Neural progenitor cell (in vitro differentiated cells): Measurements from ENCODE around the gene PPIL3. TPM values are rescaled to one million over a fixed set of nuclear protein-coding genes. Genes with fewer than 3 reads are reported as not detected.
"Not testable (repeated sequence)": the region's sequence is repeated elsewhere in the genome, so short reads cannot be mapped to it uniquely, and the experiment has no call there.

Source experiments
- DNase-seq: peaks from one replicate; pipeline ENCODE4 v3.0.0-alpha.2; 2016; ENCODE audit warnings: low spot score
- H2AFZ ChIP-seq: fragments of 200-600 bp; sonication (generic); replicated peaks from 2 replicates; pipeline ENCODE4 v1.6.1; 2016; ENCODE audit warnings: antibody characterized with exemption
- H3F3A ChIP-seq: fragments of 200-600 bp; sonication (generic); 2 replicates; pipeline ENCODE4 v1.6.1; 2016; ENCODE audit warnings: antibody characterized with exemption, low read depth
- H3K27ac ChIP-seq: fragments of 200-600 bp; sonication (generic); 2 replicates; pipeline ENCODE4 v1.5.1; 2016; ENCODE audit warnings: mild to moderate bottlenecking
- H3K27me3 ChIP-seq: fragments of 200-600 bp; sonication (generic); 2 replicates; pipeline ENCODE4 v1.6.1; 2016; ENCODE audit warnings: mild to moderate bottlenecking, moderate library complexity
- H3K36me3 ChIP-seq: fragments of 200-600 bp; sonication (generic); 2 replicates; pipeline ENCODE4 v1.5.1; 2016
- H3K4me1 ChIP-seq: fragments of 200-600 bp; sonication (generic); 2 replicates; pipeline ENCODE4 v1.6.1; 2016; ENCODE audit warnings: mixed run types
- H3K4me2 ChIP-seq: fragments of 200-600 bp; sonication (generic); 2 replicates; pipeline ENCODE4 v1.6.1; 2016
- H3K4me3 ChIP-seq: fragments of 200-600 bp; sonication (generic); 2 replicates; pipeline ENCODE4 v1.5.1; 2016
- H3K79me2 ChIP-seq: fragments of 200-600 bp; sonication (generic); 2 replicates; pipeline ENCODE4 v1.6.1; 2016; ENCODE audit warnings: low read depth
- H3K9ac ChIP-seq: fragments of 200-600 bp; sonication (generic); 2 replicates; pipeline ENCODE4 v1.6.1; 2016
- H3K9me3 ChIP-seq: fragments of 200-600 bp; sonication (generic); 2 replicates; pipeline ENCODE4 v1.5.1; 2016; ENCODE audit warnings: low read depth
- H4K20me1 ChIP-seq: fragments of 200-600 bp; sonication (generic); 2 replicates; pipeline ENCODE4 v1.6.1; 2016; ENCODE audit warnings: low read depth
- H3K27ac Mint-ChIP-seq: 3 replicates; pipeline ENCODE4 v1.8.0; 2021; ENCODE audit warnings: mixed read lengths
- H3K27me3 Mint-ChIP-seq: 2 replicates; pipeline ENCODE4 v1.8.0; 2022; ENCODE audit warnings: low read depth, mild to moderate bottlenecking, inconsistent platforms, moderate library complexity, mixed read lengths; ENCODE audit not compliant: insufficient read depth
- H3K36me3 Mint-ChIP-seq: 3 replicates; pipeline ENCODE4 v1.8.0; 2021; ENCODE audit warnings: mixed read lengths
- H3K4me1 Mint-ChIP-seq: 3 replicates; pipeline ENCODE4 v1.8.0; 2021; ENCODE audit warnings: mixed read lengths
- H3K4me3 Mint-ChIP-seq: 3 replicates; pipeline ENCODE4 v1.8.0; 2021; ENCODE audit warnings: mild to moderate bottlenecking, moderate library complexity, mixed read lengths
- H3K9me3 Mint-ChIP-seq: 3 replicates; pipeline ENCODE4 v1.8.0; 2020; ENCODE audit warnings: mixed read lengths
- CTCF ChIP-seq: fragments of 200-600 bp; sonication (generic); IDR thresholded peaks from 2 replicates; pipeline ENCODE4 v1.5.1; 2017; ENCODE audit warnings: antibody characterized with exemption, mild to moderate bottlenecking
- EZH2 ChIP-seq: fragments of 200-600 bp; sonication (generic); IDR thresholded peaks from 2 replicates; pipeline ENCODE4 v1.6.1; 2017; ENCODE audit warnings: antibody characterized with exemption, mild to moderate bottlenecking, moderate library complexity
- EZH2phosphoT487 ChIP-seq: fragments of 200-600 bp; sonication (generic); IDR thresholded peaks from 2 replicates; pipeline ENCODE4 v1.6.1; 2017; ENCODE audit warnings: antibody characterized with exemption
- total RNA-seq: library from RNA; depleted of rRNA; stranded (reverse); fragments of >200 nt; gene quantifications from 2 replicates; pipeline ENCODE4 v1.2.3, GENCODE V29; 2015; ENCODE audit warnings: low replicate concordance

Gene PPIL3
- total RNA-seq, 1 donor from 2014 or later, result 152 TPM

GRCh38 chr2:200905618-200906296 lies 16.9 kb upstream of the PPIL3 start:
- Mint-ChIP-seq H3K27ac (no peak overlapping the region), H3K36me3 (peaks cover 6% of the 10 kb centered on the region), H3K9me3 (no peaks in the 10 kb centered on the region), H3K27me3 (no peaks in the 10 kb centered on the region), H3K4me1 (no peaks in the 10 kb centered on the region), H3K4me3 (no peak overlapping the region)
- Histone ChIP-seq H3K27ac (no peak overlapping the region), H3K9ac (no peak overlapping the region), H3K4me2 (no peak overlapping the region), H2AFZ (no peak overlapping the region), H3K27me3 (no peaks in the 10 kb centered on the region), H4K20me1 (no peaks in the 10 kb centered on the region), H3K9me3 (no peaks in the 10 kb centered on the region), H3F3A (peaks cover 33% of the 10 kb centered on the region), H3K4me3 (no peak overlapping the region), H3K79me2 (no peaks in the 10 kb centered on the region), H3K4me1 (no peaks in the 10 kb centered on the region), H3K36me3 (peaks cover 18% of the 10 kb centered on the region)
- peak; percentile 71 for DNase-seq
- TF ChIP-seq EZH2phosphoT487 (no peak), CTCF (peak; percentile 72)

GRCh38 chr2:200901459-200902072 lies 12.7 kb upstream of the PPIL3 start:
- Histone ChIP-seq H3K9me3 (no peaks in the 10 kb centered on the region), H3K4me1 (no peaks in the 10 kb centered on the region), H4K20me1 (peaks cover 4% of the 10 kb centered on the region), H3K27ac (no peak overlapping the region), H3K36me3 (peaks cover 18% of the 10 kb centered on the region), H3F3A (peaks cover 51% of the 10 kb centered on the region), H3K9ac (no peak overlapping the region), H3K4me3 (no peak overlapping the region), H3K79me2 (no peaks in the 10 kb centered on the region), H2AFZ (no peak overlapping the region), H3K27me3 (no peaks in the 10 kb centered on the region), H3K4me2 (no peak overlapping the region)
- H3K4me1 Mint-ChIP-seq, result no peaks in the 10 kb centered on the region
- DNase-seq, result peak; percentile 90
- TF ChIP-seq EZH2phosphoT487 (no peak), EZH2 (no peak), CTCF (peak; percentile 72)
- no peak overlapping the region for H3K4me3 Mint-ChIP-seq
- H3K27me3 Mint-ChIP-seq, result no peaks in the 10 kb centered on the region
- peaks cover 8% of the 10 kb centered on the region for H3K36me3 Mint-ChIP-seq
- H3K9me3 Mint-ChIP-seq, result no peaks in the 10 kb centered on the region
- H3K27ac Mint-ChIP-seq, result no peak overlapping the region

- H3K4me3 ChIP-seq, result no peak overlapping the region
- H2AFZ ChIP-seq, result no peak overlapping the region
- no peak overlapping the region for H3K27ac Mint-ChIP-seq
- H3K4me2 ChIP-seq, result no peak overlapping the region
- no peaks in the 10 kb centered on the region for H3K9me3 Mint-ChIP-seq
- H3K4me1 ChIP-seq, result no peaks in the 10 kb centered on the region
- H3K9ac ChIP-seq, result no peak overlapping the region
- TF ChIP-seq EZH2 (no peak), CTCF (no peak), EZH2phosphoT487 (no peak)
- no peaks in the 10 kb centered on the region for H3K9me3 ChIP-seq
- H3K36me3 ChIP-seq, result peaks cover 29% of the 10 kb centered on the region
- H3F3A ChIP-seq, result peaks cover 39% of the 10 kb centered on the region
- H3K27me3 Mint-ChIP-seq, result no peaks in the 10 kb centered on the region
- DNase-seq, result no peak
- H3K36me3 Mint-ChIP-seq, result peaks cover 16% of the 10 kb centered on the region
- no peaks in the 10 kb centered on the region for H3K27me3 ChIP-seq
- H3K27ac ChIP-seq, result no peak overlapping the region
- no peaks in the 10 kb centered on the region for H3K79me2 ChIP-seq
- peaks cover 4% of the 10 kb centered on the region for H4K20me1 ChIP-seq
- no peak overlapping the region for H3K4me3 Mint-ChIP-seq
- H3K4me1 Mint-ChIP-seq, result no peaks in the 10 kb centered on the region
Measured at GRCh38 chr2:200899482-200899881, 10.6 kb upstream of the PPIL3 start.

DNA sequence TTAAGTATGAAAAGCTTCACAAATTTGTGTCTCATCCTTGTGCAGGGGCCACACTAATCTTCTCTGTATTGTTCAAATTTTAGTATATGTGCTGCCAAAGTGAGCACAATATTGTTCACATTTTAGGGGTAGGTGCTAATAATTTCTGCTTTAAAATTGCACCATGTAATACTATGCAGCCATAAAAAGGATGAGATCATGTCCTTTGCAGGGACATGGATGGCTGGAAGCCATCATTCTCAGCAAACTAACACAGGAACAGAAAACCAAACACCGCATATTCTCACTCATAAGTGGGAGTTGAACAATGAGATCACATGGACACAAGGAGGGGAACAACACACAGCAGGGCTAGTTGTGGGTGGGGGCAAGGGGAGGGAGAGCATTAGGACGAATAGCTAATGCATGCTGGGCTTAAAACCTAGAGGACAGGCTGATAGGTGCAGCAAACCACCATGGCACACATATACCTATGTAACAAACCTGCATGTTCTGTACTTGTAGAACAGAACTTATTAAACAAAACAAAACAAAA lies 7.1 kb downstream of the PPIL3 start:
- not testable (repeated sequence) for H3K4me1 ChIP-seq, H3K9ac ChIP-seq, H3K4me3 Mint-ChIP-seq, H3K27ac Mint-ChIP-seq, H3K4me3 ChIP-seq, H3K27me3 ChIP-seq, H3K4me2 ChIP-seq, H3K9me3 ChIP-seq, H3K79me2 ChIP-seq, H3K27me3 Mint-ChIP-seq, H3K9me3 Mint-ChIP-seq, H4K20me1 ChIP-seq, DNase-seq, H3K27ac ChIP-seq, H3F3A ChIP-seq, H3K4me1 Mint-ChIP-seq, H2AFZ ChIP-seq
- peaks cover 10% of the 10 kb centered on the region for H3K36me3 ChIP-seq
- H3K36me3 Mint-ChIP-seq, result peaks cover 20% of the 10 kb centered on the region
